Endothelial cell of umbilical vein (primary cell): Measurements from ENCODE around the gene DHFR. TPM values are rescaled to one million over a fixed set of nuclear protein-coding genes. Genes with fewer than 3 reads are reported as not detected.

ENCODE experiments used
- BruUV-seq: library from RNA; stranded (reverse); fragments of 400-500 nt; replicated peaks from 2 replicates; lab custom pipeline; 2021; lab: Mats Ljungman, UMichigan
- CTCF ChIA-PET: fragments of 300-600, 350-600 bp; sonication (Branson Sonifier 250); formaldehyde crosslinking; loops from one replicate; lab custom pipeline; 2021; ENCODE audit warnings: antibody characterized with exemption, inconsistent platforms; lab: Charles Lee
- POLR2A ChIA-PET: fragments of 300-600, 350-600 bp; sonication (Branson Sonifier 250); formaldehyde crosslinking; loops from one replicate; lab custom pipeline; 2021; ENCODE audit warnings: antibody characterized with exemption, inconsistent platforms; lab: Charles Lee
- DNase-seq: peaks from one replicate; pipeline ENCODE4 v3.0.0-alpha.2; 2011; ENCODE audit warnings: low read depth, low spot score
- FAIRE-seq: peaks from 2 replicates; lab custom pipeline; 2011; peaks lifted over from hg19 to GRCh38; lab: Jason Lieb, UNC
- H2AFZ ChIP-seq: 2 replicates; pipeline ENCODE4 v1.6.0; 2012; ENCODE audit warnings: low read depth, low read length, control low read depth, inconsistent platforms
- H3K27ac ChIP-seq: 2 replicates; pipeline ENCODE4 v1.5.1; 2011; ENCODE audit warnings: low read depth, mild to moderate bottlenecking, control low read depth, low read length, moderate library complexity; ENCODE audit not compliant: insufficient read depth
- H3K27me3 ChIP-seq, 2 experiments: 2 replicates each; pipeline versions ENCODE4 v1.6.0 to v1.6.1; 2011; ENCODE audit warnings: low read length in 2 of 2, mixed read lengths in 1 of 2; ENCODE audit not compliant: control insufficient read depth in 2 of 2, insufficient read depth in 2 of 2
- H3K36me3 ChIP-seq, 2 experiments: 2 replicates in 1 of 2; 3 replicates in 1 of 2; pipeline ENCODE4 v1.5.1; 2011; ENCODE audit warnings: low read length in 2 of 2, mild to moderate bottlenecking in 1 of 2, moderate library complexity in 1 of 2; ENCODE audit not compliant: control insufficient read depth in 2 of 2, insufficient read depth in 2 of 2; ENCODE audit errors: extremely low read depth in 1 of 2
- H3K4me1 ChIP-seq: 3 replicates; pipeline ENCODE4 v1.5.1; 2011; ENCODE audit warnings: mild to moderate bottlenecking, low read length; ENCODE audit not compliant: control insufficient read depth, insufficient read depth; ENCODE audit errors: extremely low read depth
- H3K4me2 ChIP-seq: 2 replicates; pipeline ENCODE4 v1.6.1; 2011; ENCODE audit warnings: low read length, control low read depth, mixed read lengths; ENCODE audit not compliant: insufficient read depth
- H3K4me3 ChIP-seq, 3 experiments: fragments of 200-600 bp in 1 of 3; sonication (generic), shearing (Covaris generic) in 1 of 3; replicated peaks in 1 of 3; 2 replicates each; pipeline ENCODE4 v1.5.1; 2011 to 2016; ENCODE audit warnings: control low read depth in 3 of 3, low read length in 3 of 3, mild to moderate bottlenecking in 2 of 3, inconsistent platforms in 1 of 3, low read depth in 1 of 3, moderate library complexity in 1 of 3; ENCODE audit not compliant: insufficient read depth in 1 of 3
- H3K79me2 ChIP-seq: 2 replicates; pipeline ENCODE4 v1.6.0; 2012; ENCODE audit warnings: low read length, inconsistent platforms; ENCODE audit not compliant: control insufficient read depth, insufficient read depth
- H3K9ac ChIP-seq: replicated peaks from 2 replicates; pipeline ENCODE3; 2011; ENCODE audit warnings: low read length, control low read depth; ENCODE audit not compliant: insufficient read depth; ENCODE audit errors: extremely low read depth
- H3K9me1 ChIP-seq: replicated peaks from 3 replicates; pipeline ENCODE4 v1.6.0; 2011; ENCODE audit warnings: mild to moderate bottlenecking, low read length; ENCODE audit not compliant: control insufficient read depth, insufficient read depth; ENCODE audit errors: extremely low read depth
- H3K9me3 ChIP-seq: replicated peaks from 2 replicates; pipeline ENCODE4 v1.5.1; 2012; ENCODE audit warnings: low read length, inconsistent platforms; ENCODE audit not compliant: control insufficient read depth, insufficient read depth
- H4K20me1 ChIP-seq: replicated peaks from 2 replicates; pipeline ENCODE3; 2011; ENCODE audit warnings: mild to moderate bottlenecking, low read length; ENCODE audit not compliant: control insufficient read depth, insufficient read depth; ENCODE audit errors: extremely low read depth
- EZH2 ChIP-seq: IDR thresholded peaks from 2 replicates; pipeline ENCODE4 v1.6.1; 2012; ENCODE audit warnings: borderline replicate concordance, low read depth, mild to moderate bottlenecking, moderate library complexity, low read length, inconsistent platforms; ENCODE audit not compliant: severe bottlenecking
- GATA2 ChIP-seq: IDR thresholded peaks from 2 replicates; pipeline ENCODE4 v1.7.0; 2011; ENCODE audit warnings: low read depth, mild to moderate bottlenecking, moderate library complexity, mixed read lengths, low read length; ENCODE audit not compliant: insufficient read length, insufficient read depth
- JUN ChIP-seq: IDR thresholded peaks from 2 replicates; pipeline ENCODE4 v1.6.1; 2011; ENCODE audit warnings: borderline replicate concordance, low read depth; ENCODE audit not compliant: insufficient read length, insufficient read depth
- MYC ChIP-seq: IDR thresholded peaks from one replicate; pipeline ENCODE4 v1.6.1; 2011; ENCODE audit warnings: mild to moderate bottlenecking, low read depth, low read length
- POLR2A ChIP-seq: IDR thresholded peaks from 2 replicates; pipeline ENCODE4 v1.6.1; 2012; ENCODE audit warnings: low read depth, mild to moderate bottlenecking, control low read depth, low read length
- POLR2AphosphoS5 ChIP-seq: IDR thresholded peaks from 2 replicates; pipeline ENCODE4 v1.6.1; 2012; ENCODE audit warnings: low read depth, mild to moderate bottlenecking, control low read depth, low read length, moderate library complexity; ENCODE audit not compliant: insufficient read depth
- dilution Hi-C: fragments of 300-500 bp; cut with MboI; formaldehyde crosslinking; loops from one replicate; pipeline ENCODE4 v1.15.0; 2019; ENCODE audit warnings: low sequenced_read_pairs; ENCODE audit not compliant: extremely low pct_ligation_motif_present
- intact Hi-C: fragments of 100-400 bp; cut with micrococcal nuclease; formaldehyde crosslinking; loops from one replicate; pipeline ENCODE4 v1.10.0; 2022
- polyA plus RNA-seq, 4 experiments: library from polyadenylated mRNA; depleted of rRNA in 3 of 4; stranded (reverse) in 3 of 4; unstranded in 1 of 4; fragments of >200 nt; gene quantifications; 2 replicates each; pipeline versions ENCODE4 v1.2.1 to v1.2.3, GENCODE V29; 2011 to 2012; ENCODE audit warnings: missing spikeins in 1 of 4
- total RNA-seq: library from RNA; stranded (reverse); gene quantifications from 2 replicates; pipeline ENCODE4 v1.2.3, GENCODE V29; 2021
- TF ChIP-seq, protein P1 (sequence below), 2 donors: IDR thresholded peaks; 1 replicate in 1 of 2; 2 replicates in 1 of 2; pipeline ENCODE4 v1.5.1; 2011; ENCODE audit warnings: low read length in 2 of 2, mild to moderate bottlenecking in 2 of 2, moderate library complexity in 2 of 2, control low read depth in 1 of 2, inconsistent platforms in 1 of 2, low read depth in 1 of 2; ENCODE audit not compliant: insufficient read depth in 1 of 2; ENCODE audit errors: extremely low read depth in 1 of 2
- TF ChIP-seq, protein P2 (sequence below): IDR thresholded peaks from 2 replicates; pipeline ENCODE4 v1.6.1; 2011; ENCODE audit not compliant: insufficient read depth, insufficient read length

Gene DHFR
- total and polyA plus RNA-seq, 2 donors (not counting 3 experiments of a cell fraction or from before 2014, with no cell fraction given), result 17.6 to 35.8 TPM

- intact Hi-C loops (no loop called here), dilution Hi-C loops (no loop called here)
- Histone ChIP-seq H3K36me3 (peaks cover 0 to 2% of the 10 kb centered on the region in 2 experiments), H4K20me1 (no peaks in the 10 kb centered on the region), H3K9me1 (no peaks in the 10 kb centered on the region), H3K27me3 (no peaks in the 10 kb centered on the region), H2AFZ (no peak overlapping the region), H3K4me3 (no peak overlapping the region), H3K9ac (no peak overlapping the region), H3K27ac (no peak overlapping the region), H3K4me1 (no peaks in the 10 kb centered on the region), H3K79me2 (no peaks in the 10 kb centered on the region), H3K4me2 (no peak overlapping the region), H3K9me3 (no peaks in the 10 kb centered on the region)
- FAIRE-seq (no peak), DNase-seq (no peak)
- no peak for TF ChIP-seq POLR2A
- TF ChIP-seq POLR2AphosphoS5, result no peak
- TF ChIP-seq, protein P1, sequence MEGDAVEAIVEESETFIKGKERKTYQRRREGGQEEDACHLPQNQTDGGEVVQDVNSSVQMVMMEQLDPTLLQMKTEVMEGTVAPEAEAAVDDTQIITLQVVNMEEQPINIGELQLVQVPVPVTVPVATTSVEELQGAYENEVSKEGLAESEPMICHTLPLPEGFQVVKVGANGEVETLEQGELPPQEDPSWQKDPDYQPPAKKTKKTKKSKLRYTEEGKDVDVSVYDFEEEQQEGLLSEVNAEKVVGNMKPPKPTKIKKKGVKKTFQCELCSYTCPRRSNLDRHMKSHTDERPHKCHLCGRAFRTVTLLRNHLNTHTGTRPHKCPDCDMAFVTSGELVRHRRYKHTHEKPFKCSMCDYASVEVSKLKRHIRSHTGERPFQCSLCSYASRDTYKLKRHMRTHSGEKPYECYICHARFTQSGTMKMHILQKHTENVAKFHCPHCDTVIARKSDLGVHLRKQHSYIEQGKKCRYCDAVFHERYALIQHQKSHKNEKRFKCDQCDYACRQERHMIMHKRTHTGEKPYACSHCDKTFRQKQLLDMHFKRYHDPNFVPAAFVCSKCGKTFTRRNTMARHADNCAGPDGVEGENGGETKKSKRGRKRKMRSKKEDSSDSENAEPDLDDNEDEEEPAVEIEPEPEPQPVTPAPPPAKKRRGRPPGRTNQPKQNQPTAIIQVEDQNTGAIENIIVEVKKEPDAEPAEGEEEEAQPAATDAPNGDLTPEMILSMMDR (IDR thresholded peaks at IDR 0.05; ENCODE audit: extremely low read depth in 1 of 2, insufficient read depth in 1 of 2, low read depth in 1 of 2, low read length in 2 of 2), result no peak
- no peak for TF ChIP-seq EZH2
- TF ChIP-seq, protein P2, sequence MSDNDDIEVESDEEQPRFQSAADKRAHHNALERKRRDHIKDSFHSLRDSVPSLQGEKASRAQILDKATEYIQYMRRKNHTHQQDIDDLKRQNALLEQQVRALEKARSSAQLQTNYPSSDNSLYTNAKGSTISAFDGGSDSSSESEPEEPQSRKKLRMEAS, result no peak
- TF ChIP-seq GATA2, result no peak
- TF ChIP-seq MYC, result no peak
- no peak for TF ChIP-seq JUN
- ChIA-PET CTCF (interaction anchor here (1.5 kb wide), 1 partner anchor 166 kb away, joined by 3 read pairs; no protein-coding TSS in a partner anchor), POLR2A (interaction anchor here (0.7 kb wide), 1 partner anchor 17 kb away, joined by 3 read pairs; no protein-coding TSS in a partner anchor)
- BruUV-seq, result no TSS peak
Observed at GRCh38 chr5:80646926-80647325, 7.9 kb downstream of the DHFR start.
